Thymus (tissue), 11 donors: ENCODE data around the gene NR1I2. TPM values are rescaled to one million over a fixed set of nuclear protein-coding genes. Genes with fewer than 3 reads are reported as not detected.

ENCODE experiments used
- DNase-seq, 9 donors: peaks; one replicate each; pipeline ENCODE4 v3.0.0-alpha.2; 2013; ENCODE audit warnings: low spot score in 9 of 9, low read depth in 6 of 9, missing footprints in 1 of 9
- H3K27ac ChIP-seq, 2 donors: one replicate each; pipeline ENCODE4 v1.5.1; 2013; ENCODE audit warnings: control low read depth in 1 of 2, low read depth in 1 of 2, low read length in 1 of 2, mild to moderate bottlenecking in 1 of 2, moderate library complexity in 1 of 2
- H3K27me3 ChIP-seq, 2 donors: one replicate each; pipeline ENCODE4 v1.5.1; 2013; ENCODE audit warnings: low read length in 1 of 2; ENCODE audit not compliant: control insufficient read depth in 2 of 2, insufficient read depth in 1 of 2
- H3K36me3 ChIP-seq, 2 donors: one replicate each; pipeline ENCODE4 v1.5.1; 2013; ENCODE audit warnings: low read length in 1 of 2, mild to moderate bottlenecking in 1 of 2, moderate library complexity in 1 of 2; ENCODE audit not compliant: control insufficient read depth in 2 of 2, insufficient read depth in 2 of 2
- H3K4me1 ChIP-seq, 2 donors: one replicate each; pipeline ENCODE4 v1.5.1; 2013; ENCODE audit warnings: low read length in 2 of 2; ENCODE audit not compliant: control insufficient read depth in 2 of 2, insufficient read depth in 2 of 2
- H3K4me3 ChIP-seq, 2 donors: one replicate each; pipeline ENCODE4 v1.5.1; 2013; ENCODE audit warnings: low read length in 2 of 2, control low read depth in 1 of 2, mild to moderate bottlenecking in 1 of 2
- H3K9me3 ChIP-seq, 2 donors: one replicate each; pipeline ENCODE4 v1.5.1; 2013; ENCODE audit warnings: low read length in 1 of 2, mild to moderate bottlenecking in 1 of 2; ENCODE audit not compliant: control insufficient read depth in 2 of 2, insufficient read depth in 1 of 2
- WGBS: extraction: QIAGEN DNeasy Blood & Tissue Kit; methylation state at CpG from one replicate; pipeline ENCODE4 v1.1.7; 2013; 5-methylcytosine and 5-hydroxymethylcytosine counted together
- polyA plus RNA-seq: library from polyadenylated mRNA; stranded (reverse); fragments of 200-250 nt; gene quantifications from one replicate; pipeline ENCODE4 v1.2.3, GENCODE V29; 2013
- total RNA-seq: library from RNA; stranded (reverse); fragments of 120-200 nt; gene quantifications from one replicate; pipeline ENCODE4 v1.2.4, GENCODE V29; 2013
- donor health status: healthy.

Gene NR1I2
- total and polyA plus RNA-seq, 2 donors: 0.14 to 0.21 TPM

- H3K36me3 ChIP-seq: peaks cover 12 to 36% of the 10 kb centered on the region in 2 donors
- no peak for DNase-seq
Observed at GRCh38 chr3:119859728-119860127, 77.8 kb downstream of the NR1I2 start.

GRCh38 chr3:119861681-119862080, 79.8 kb downstream of the NR1I2 start:
- 100% methylated on average over 2 of the region's 2 CpGs for WGBS
- H3K9me3 ChIP-seq: peaks cover 0 to 2% of the 10 kb centered on the region in 2 donors
- H3K27me3 ChIP-seq: no peaks in the 10 kb centered on the region
- peaks cover 12 to 36% of the 10 kb centered on the region in 2 donors for H3K36me3 ChIP-seq
- no peaks in the 10 kb centered on the region for H3K4me1 ChIP-seq
- no peak for DNase-seq
- H3K4me3 ChIP-seq: no peak overlapping the region
- no peak overlapping the region for H3K27ac ChIP-seq

More at GRCh38 chr3:119859728-119860127, 77.8 kb downstream of the NR1I2 start:
- H3K27me3 ChIP-seq: no peaks in the 10 kb centered on the region
- H3K4me1 ChIP-seq: no peaks in the 10 kb centered on the region
- H3K27ac ChIP-seq: no peak overlapping the region
- no peak overlapping the region for H3K4me3 ChIP-seq
- peaks cover 0 to 2% of the 10 kb centered on the region in 2 donors for H3K9me3 ChIP-seq
- 100% methylated on average over 2 of the region's 2 CpGs for WGBS

DNA sequence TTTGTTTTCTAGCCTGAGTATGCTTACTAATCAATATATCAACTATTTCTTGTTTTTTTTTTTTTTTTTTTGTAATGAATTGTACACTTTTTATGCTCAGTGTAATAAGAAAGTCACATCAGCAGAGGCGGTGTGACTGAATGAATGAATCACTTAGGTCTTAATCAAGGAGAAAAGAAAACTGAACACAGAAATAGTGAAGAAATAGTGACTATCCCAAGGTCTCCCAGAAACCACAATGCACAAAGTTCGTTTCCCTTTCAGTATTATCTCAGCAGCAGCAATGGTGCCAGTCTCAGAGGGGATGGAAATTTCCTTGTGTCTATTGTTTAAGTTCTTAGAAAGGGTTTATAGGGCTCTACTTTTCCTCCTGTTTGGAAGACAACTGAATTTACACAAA, 80.7 kb downstream of the NR1I2 start:
- no peak overlapping the region for H3K27ac ChIP-seq
- peaks cover 0 to 2% of the 10 kb centered on the region in 2 donors for H3K9me3 ChIP-seq
- no peak overlapping the region for H3K4me3 ChIP-seq
- DNase-seq: no peak
- peaks cover 12 to 29% of the 10 kb centered on the region in 2 donors for H3K36me3 ChIP-seq
- H3K27me3 ChIP-seq: no peaks in the 10 kb centered on the region
- WGBS: 97% methylated on average over 2 of the region's 2 CpGs
- H3K4me1 ChIP-seq: no peaks in the 10 kb centered on the region

DNA sequence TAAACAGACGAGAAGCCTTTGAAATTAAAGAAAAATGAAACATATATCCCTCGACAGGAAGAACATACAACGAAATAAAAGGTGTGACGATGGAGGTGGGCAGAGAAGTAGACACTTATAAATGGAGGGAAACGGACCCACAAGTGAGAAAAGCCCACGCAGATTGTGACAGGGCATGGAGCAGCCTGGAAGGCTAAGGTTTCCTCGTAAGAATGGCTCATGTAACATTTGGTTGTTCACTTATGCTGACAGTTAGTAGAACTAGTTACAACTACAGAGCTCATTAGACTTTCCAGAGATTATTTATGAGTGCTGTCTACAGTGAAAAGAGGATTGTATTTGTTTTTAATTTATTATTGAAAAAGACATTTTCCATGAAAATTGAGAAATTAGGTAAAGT, 82.6 kb downstream of the NR1I2 start:
- Histone ChIP-seq H3K4me3 (no peak overlapping the region), H3K36me3 (peaks cover 4 to 20% of the 10 kb centered on the region in 2 donors), H3K27me3 (no peaks in the 10 kb centered on the region), H3K9me3 (no peaks in the 10 kb centered on the region), H3K4me1 (no peaks in the 10 kb centered on the region), H3K27ac (no peak overlapping the region)
- 96% methylated on average over 7 of the region's 7 CpGs for WGBS
- DNase-seq: no peak

Other genes with a start within 250 kb of the NR1I2 start
- gene CD80, start 222.5 kb upstream of the NR1I2 start, total RNA-seq: 6.2 TPM
- 3.3 TPM for gene CD80, start 222.5 kb upstream of the NR1I2 start, polyA plus RNA-seq
- 2.5 TPM for gene ADPRH, start 202.6 kb upstream of the NR1I2 start, total RNA-seq
- gene ADPRH, start 202.6 kb upstream of the NR1I2 start, polyA plus RNA-seq: 8.2 TPM
- 1.1 TPM for gene PLA1A, start 184.2 kb upstream of the NR1I2 start, total RNA-seq
- gene PLA1A, start 184.2 kb upstream of the NR1I2 start, polyA plus RNA-seq: 3.0 TPM
- 3.0 TPM for gene POPDC2, start 121.5 kb upstream of the NR1I2 start, total RNA-seq
- gene POPDC2, start 121.5 kb upstream of the NR1I2 start, polyA plus RNA-seq: 8.4 TPM
- gene COX17, start 104.7 kb upstream of the NR1I2 start, total RNA-seq: 85.3 TPM
- gene COX17, start 104.7 kb upstream of the NR1I2 start, polyA plus RNA-seq: 171 TPM
- gene CFAP91, start 79.1 kb upstream of the NR1I2 start, total RNA-seq: 1.1 TPM
- gene CFAP91, start 79.1 kb upstream of the NR1I2 start, polyA plus RNA-seq: 2.8 TPM